H9 (cell line): ENCODE measurements around the gene MMD. TPM values are rescaled to one million over a fixed set of nuclear protein-coding genes. Genes with fewer than 3 reads are reported as not detected.

Source experiments
- DNase-seq: peaks from one replicate; pipeline ENCODE4 v3.0.0-alpha.2; 2017
- H2AFZ ChIP-seq: one replicate; pipeline ENCODE4 v1.6.1; 2013; ENCODE audit warnings: mild to moderate bottlenecking, low read length, control low read depth, moderate library complexity
- H2AK5ac ChIP-seq: 2 replicates; pipeline ENCODE4 v1.6.1; 2013; ENCODE audit warnings: low read length, control low read depth, mixed read lengths; ENCODE audit not compliant: insufficient read length
- H2BK120ac ChIP-seq: one replicate; pipeline ENCODE4 v1.6.1; 2013; ENCODE audit warnings: low read depth, mild to moderate bottlenecking, low read length, control low read depth, inconsistent platforms; ENCODE audit not compliant: poor library complexity, severe bottlenecking
- H2BK12ac ChIP-seq: 2 replicates; pipeline ENCODE4 v1.6.1; 2013; ENCODE audit warnings: low read length, control low read depth, mixed read lengths, low read depth; ENCODE audit not compliant: insufficient read length
- H2BK15ac ChIP-seq: 2 replicates; pipeline ENCODE4 v1.6.1; 2013; ENCODE audit warnings: low read depth, low read length, control low read depth
- H2BK20ac ChIP-seq: one replicate; pipeline ENCODE4 v1.6.1; 2013; ENCODE audit warnings: low read depth, mild to moderate bottlenecking, low read length, control low read depth, inconsistent platforms; ENCODE audit not compliant: poor library complexity, severe bottlenecking
- H2BK5ac ChIP-seq: 2 replicates; pipeline ENCODE4 v1.6.1; 2013; ENCODE audit warnings: low read length, control low read depth, mixed read lengths; ENCODE audit not compliant: insufficient read length
- H3K14ac ChIP-seq: 2 replicates; pipeline ENCODE4 v1.6.1; 2013; ENCODE audit warnings: low read length, control low read depth; ENCODE audit not compliant: insufficient read depth
- H3K18ac ChIP-seq: 2 replicates; pipeline ENCODE4 v1.6.1; 2013; ENCODE audit warnings: low read depth, mild to moderate bottlenecking, mixed read lengths, low read length, control low read depth; ENCODE audit not compliant: insufficient read length
- H3K23ac ChIP-seq: 2 replicates; pipeline ENCODE4 v1.6.1; 2013; ENCODE audit warnings: low read length, control low read depth, mixed read lengths, low read depth; ENCODE audit not compliant: insufficient read length
- H3K23me2 ChIP-seq: 2 replicates; pipeline ENCODE4 v1.6.1; 2013; ENCODE audit warnings: low read depth, mild to moderate bottlenecking, mixed read lengths, low read length, control low read depth; ENCODE audit not compliant: insufficient read length, poor library complexity, severe bottlenecking
- H3K27ac ChIP-seq: 2 replicates; pipeline ENCODE4 v1.5.1; 2013; ENCODE audit warnings: low read length, control low read depth, mixed read lengths, low read depth; ENCODE audit not compliant: insufficient read length
- H3K27me3 ChIP-seq: 2 replicates; pipeline ENCODE4 v1.6.1; 2013; ENCODE audit warnings: low read length, control low read depth, inconsistent platforms; ENCODE audit not compliant: insufficient read depth
- H3K4ac ChIP-seq: 2 replicates; pipeline ENCODE4 v1.6.1; 2013; ENCODE audit warnings: low read depth, mild to moderate bottlenecking, control low read depth, inconsistent platforms, low read length, moderate library complexity
- H3K4me1 ChIP-seq: 2 replicates; pipeline ENCODE4 v1.6.1; 2013; ENCODE audit warnings: low read length, control low read depth, inconsistent platforms; ENCODE audit not compliant: insufficient read depth
- H3K4me2 ChIP-seq: 2 replicates; pipeline ENCODE4 v1.6.1; 2013; ENCODE audit warnings: low read length, control low read depth, mixed read lengths; ENCODE audit not compliant: insufficient read length, insufficient read depth
- H3K56ac ChIP-seq: 2 replicates; pipeline ENCODE4 v1.6.1; 2013; ENCODE audit warnings: low read depth, mild to moderate bottlenecking, mixed read lengths, low read length, control low read depth; ENCODE audit not compliant: insufficient read length
- H3K79me1 ChIP-seq: 2 replicates; pipeline ENCODE4 v1.6.1; 2013; ENCODE audit warnings: low read depth, mild to moderate bottlenecking, moderate library complexity, low read length, control low read depth, inconsistent platforms; ENCODE audit not compliant: insufficient read depth, poor library complexity, severe bottlenecking
- H3K79me2 ChIP-seq: 2 replicates; pipeline ENCODE4 v1.6.1; 2013; ENCODE audit warnings: low read length, control low read depth, inconsistent platforms; ENCODE audit not compliant: insufficient read depth
- H3K9ac ChIP-seq: 2 replicates; pipeline ENCODE4 v1.6.1; 2013; ENCODE audit warnings: low read length, control low read depth, mixed read lengths; ENCODE audit not compliant: insufficient read length; ENCODE audit errors: extremely low read depth
- H3K9me3 ChIP-seq: one replicate; pipeline ENCODE4 v1.6.1; 2013; ENCODE audit warnings: low read depth, low read length, inconsistent platforms; ENCODE audit not compliant: control insufficient read depth
- H3T11ph ChIP-seq: one replicate; pipeline ENCODE4 v1.6.1; 2013; ENCODE audit warnings: mild to moderate bottlenecking, low read length, control low read depth, inconsistent platforms
- H4K20me1 ChIP-seq: one replicate; pipeline ENCODE4 v1.6.1; 2013; ENCODE audit not compliant: control insufficient read depth, insufficient read length, insufficient read depth
- H4K5ac ChIP-seq: 2 replicates; pipeline ENCODE4 v1.6.1; 2013; ENCODE audit warnings: low read depth, mild to moderate bottlenecking, mixed read lengths, low read length, control low read depth; ENCODE audit not compliant: insufficient read length
- H4K8ac ChIP-seq: replicated peaks from 2 replicates; pipeline ENCODE4 v1.6.1; 2013; ENCODE audit warnings: low read length, control low read depth, mixed read lengths, low read depth; ENCODE audit not compliant: insufficient read length
- H4K91ac ChIP-seq: 2 replicates; pipeline ENCODE4 v1.6.1; 2013; ENCODE audit warnings: low read depth, mild to moderate bottlenecking, moderate library complexity, mixed read lengths, low read length, control low read depth; ENCODE audit not compliant: insufficient read length
- H3K27ac Mint-ChIP-seq, 3 experiments: 2 replicates in 2 of 3; 3 replicates in 1 of 3; pipeline ENCODE4 v1.8.0; 2020 to 2021; ENCODE audit warnings: mixed read lengths in 3 of 3, mild to moderate bottlenecking in 1 of 3, moderate library complexity in 1 of 3
- H3K27me3 Mint-ChIP-seq: 2 replicates; pipeline ENCODE4 v1.8.0; 2021; ENCODE audit warnings: low read depth, mild to moderate bottlenecking, moderate library complexity, mixed read lengths
- H3K36me3 Mint-ChIP-seq, 3 experiments: 2 replicates in 2 of 3; 3 replicates in 1 of 3; pipeline ENCODE4 v1.8.0; 2020 to 2021; ENCODE audit warnings: low read depth in 3 of 3, mixed read lengths in 3 of 3; ENCODE audit not compliant: insufficient read depth in 1 of 3
- H3K4me1 Mint-ChIP-seq, 2 experiments: 2 replicates each; pipeline ENCODE4 v1.8.0; 2020; ENCODE audit warnings: mixed read lengths in 2 of 2
- H3K4me3 Mint-ChIP-seq, 2 experiments: 2 replicates in 1 of 2; 3 replicates in 1 of 2; pipeline ENCODE4 v1.8.0; 2020 to 2021; ENCODE audit warnings: mild to moderate bottlenecking in 2 of 2, mixed read lengths in 2 of 2, moderate library complexity in 1 of 2
- H3K9me3 Mint-ChIP-seq, 2 experiments: 2 replicates in 1 of 2; 3 replicates in 1 of 2; pipeline ENCODE4 v1.8.0; 2020; ENCODE audit warnings: mild to moderate bottlenecking in 2 of 2, mixed read lengths in 2 of 2, moderate library complexity in 1 of 2
- CTCF ChIP-seq: fragments of 200-600 bp; sonication (generic); conservative IDR thresholded peaks from 3 replicates; pipeline ENCODE4 v1.8.0; 2021; ENCODE audit warnings: antibody characterized with exemption, mild to moderate bottlenecking
- WGBS: extraction: QIAGEN DNeasy Blood & Tissue Kit; methylation state at CpG from one replicate; pipeline ENCODE4 v1.1.7; 2013; ENCODE audit warnings: missing lambda C conversion rate, low lambda C conversion rate, mixed read lengths; ENCODE audit not compliant: insufficient read length; ENCODE audit errors: extremely low coverage; 5-methylcytosine and 5-hydroxymethylcytosine counted together
- total RNA-seq: library from RNA; stranded (reverse); gene quantifications from 2 replicates; pipeline ENCODE4 v1.2.1, GENCODE V29; 2021

MMD gene
- total RNA-seq, 1 experiment from 2014 or later = 24.0 TPM

GRCh38 chr17:55381017-55381770 is 40.4 kb downstream of the MMD start:
- H2BK5ac ChIP-seq = no peak overlapping the region
- no peaks in the 10 kb centered on the region for H3K9me3 ChIP-seq
- H3K4me3 Mint-ChIP-seq = no peak overlapping the region
- H2BK120ac ChIP-seq = no peak overlapping the region
- no peak overlapping the region for H3K23ac ChIP-seq
- no peak overlapping the region for H3K14ac ChIP-seq
- H4K91ac ChIP-seq = no peak overlapping the region
- H3K79me1 ChIP-seq = no peaks in the 10 kb centered on the region
- no peaks in the 10 kb centered on the region for H3K9me3 Mint-ChIP-seq
- H2BK15ac ChIP-seq = no peak overlapping the region
- no peaks in the 10 kb centered on the region for H3K23me2 ChIP-seq
- no peak overlapping the region for H3K18ac ChIP-seq
- H2BK20ac ChIP-seq = no peak overlapping the region
- H4K5ac ChIP-seq = no peak overlapping the region
- DNase-seq = no peak
- no peak for TF ChIP-seq CTCF
- no peak overlapping the region for H3K27ac ChIP-seq
- H3K4me1 ChIP-seq = no peaks in the 10 kb centered on the region
- H2BK12ac ChIP-seq = no peak overlapping the region
- H3T11ph ChIP-seq = no peak overlapping the region
- H4K20me1 ChIP-seq = no peaks in the 10 kb centered on the region
- WGBS = no CpG with 5 or more reads among the region's 8 CpGs
- H3K9ac ChIP-seq = no peak overlapping the region
- H3K4ac ChIP-seq = no peak overlapping the region
- no peak overlapping the region for H3K56ac ChIP-seq
- H3K27me3 Mint-ChIP-seq = no peaks in the 10 kb centered on the region; the same call in 1 of the 2 replicates
- H4K8ac ChIP-seq = no peak overlapping the region
- H3K79me2 ChIP-seq = no peaks in the 10 kb centered on the region
- H3K36me3 Mint-ChIP-seq = no peaks in the 10 kb centered on the region
- H3K4me2 ChIP-seq = no peak overlapping the region
- no peak overlapping the region for H2AK5ac ChIP-seq
- no peaks in the 10 kb centered on the region for H3K4me1 Mint-ChIP-seq
- H3K27me3 ChIP-seq = no peaks in the 10 kb centered on the region
- H3K27ac Mint-ChIP-seq = no peak overlapping the region; a peak in 1 of 7 replicates
- H2AFZ ChIP-seq = no peak overlapping the region
